ENCODE data around the gene SLC31A1.
"Not testable (repeated sequence)": the region's sequence is repeated elsewhere in the genome, so short reads cannot be mapped to it uniquely, and the experiment has no call there.

The SLC31A1 gene

GRCh38 chr9:113221800-113222481 is 597 bp downstream of the SLC31A1 start:
- DNase-seq, result no peak

DNA sequence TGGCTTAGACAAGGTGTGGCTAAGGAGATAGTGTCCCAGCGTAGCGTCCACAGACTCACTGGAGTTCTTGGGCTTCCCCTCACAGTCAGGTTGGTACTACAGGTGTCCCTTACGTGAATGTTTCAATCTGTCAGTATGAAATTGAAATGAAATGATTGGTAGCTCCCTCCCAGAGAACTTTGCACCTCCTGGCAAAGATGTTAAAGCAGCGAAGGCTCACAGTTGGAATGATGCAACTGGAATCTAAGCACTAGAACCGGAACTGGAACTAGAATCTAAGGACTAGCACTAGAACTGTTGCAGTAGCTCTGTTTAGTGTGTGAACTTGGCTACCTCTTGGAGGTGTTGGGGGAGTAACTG is 1.1 kb downstream of the SLC31A1 start:
- DNase-seq, result no peak

- no peak for DNase-seq
Observed at GRCh38 chr9:113223963-113224362, 2.6 kb downstream of the SLC31A1 start.

DNA sequence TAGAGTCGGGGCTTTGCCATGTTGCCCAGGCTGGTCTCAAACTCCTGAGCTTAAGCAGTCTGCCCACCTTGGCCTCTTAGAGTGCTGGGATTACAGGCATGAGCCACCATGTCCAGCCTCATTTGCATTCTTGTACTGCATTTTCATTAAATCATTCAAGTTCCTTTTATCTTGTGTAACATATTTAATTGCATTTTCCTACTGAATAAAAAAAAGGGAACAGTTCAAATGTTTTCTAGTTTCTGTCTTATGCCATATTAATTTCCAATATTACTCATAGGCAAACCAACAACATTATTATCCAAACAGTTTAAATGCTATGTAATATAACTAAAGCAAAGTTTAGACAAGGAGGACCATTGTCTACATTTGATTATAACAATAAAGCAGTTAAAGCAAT is 6.1 kb downstream of the SLC31A1 start:
- DNase-seq, result no peak

- DNase-seq, result no peak
Observed at GRCh38 chr9:113228130-113228665, 6.9 kb downstream of the SLC31A1 start.

GRCh38 chr9:113231701-113232100 is 10.4 kb downstream of the SLC31A1 start:
- no peak for DNase-seq

DNA sequence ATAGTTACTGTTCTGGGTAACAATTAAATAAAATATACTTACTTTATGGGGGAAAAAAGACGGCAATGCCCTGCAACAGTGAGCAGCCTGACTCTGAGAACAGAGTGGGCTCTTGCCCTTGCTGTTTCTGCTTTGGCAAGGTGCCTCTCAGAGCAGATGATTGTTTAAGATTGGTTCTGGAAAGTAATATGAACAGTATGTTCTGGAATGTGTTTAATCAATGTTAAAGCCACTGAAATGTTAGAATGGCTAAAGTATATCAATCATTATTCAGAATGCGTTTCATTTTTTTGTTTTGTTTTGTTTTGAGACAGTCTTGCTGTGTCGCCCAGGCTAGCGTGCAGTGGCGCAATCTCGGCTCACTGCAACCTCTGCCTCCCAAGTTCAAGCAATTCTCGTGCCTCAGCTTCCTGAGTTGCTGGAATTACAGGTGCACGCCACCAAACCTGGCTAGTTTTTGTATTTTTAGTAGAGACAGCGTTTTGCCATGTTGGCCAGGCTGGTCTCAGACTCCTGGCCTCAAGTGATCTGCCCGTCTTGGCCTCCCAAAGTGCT is 14.4 kb downstream of the SLC31A1 start:
- DNase-seq, result not testable (repeated sequence)

GRCh38 chr9:113237026-113237425 is 15.7 kb downstream of the SLC31A1 start:
- DNase-seq, result no peak

DNA sequence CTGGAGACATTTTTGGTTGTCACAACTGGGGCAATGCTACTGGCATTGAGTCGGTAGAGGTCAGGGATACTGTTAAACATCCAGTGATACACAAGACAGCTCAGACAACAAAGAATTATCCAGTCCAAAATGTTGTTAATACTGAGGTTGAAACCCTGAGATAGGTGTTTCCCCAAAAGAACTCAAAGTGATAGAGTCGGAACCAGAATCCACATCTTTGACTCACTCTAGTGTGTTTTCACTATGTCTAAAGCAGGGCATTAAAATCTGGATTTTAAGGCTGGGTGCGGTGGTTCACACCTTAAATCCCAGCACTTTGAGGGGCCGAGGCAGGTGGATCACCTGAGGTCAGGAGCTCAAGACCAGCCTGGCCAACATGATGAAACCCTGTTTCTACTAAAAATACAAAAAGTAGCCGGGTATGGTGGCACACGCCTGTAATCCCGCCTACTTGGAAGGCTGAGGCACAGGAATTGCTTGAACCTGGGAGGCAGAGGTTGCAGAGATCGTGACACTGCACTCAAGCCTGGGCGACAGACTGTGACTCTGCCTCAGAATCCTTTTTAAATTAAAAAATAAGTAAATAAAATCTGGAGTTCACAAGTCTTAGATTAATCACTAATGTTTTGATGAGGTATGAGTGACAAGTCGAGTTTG is 17.0 kb downstream of the SLC31A1 start:
- no peak for DNase-seq

DNA sequence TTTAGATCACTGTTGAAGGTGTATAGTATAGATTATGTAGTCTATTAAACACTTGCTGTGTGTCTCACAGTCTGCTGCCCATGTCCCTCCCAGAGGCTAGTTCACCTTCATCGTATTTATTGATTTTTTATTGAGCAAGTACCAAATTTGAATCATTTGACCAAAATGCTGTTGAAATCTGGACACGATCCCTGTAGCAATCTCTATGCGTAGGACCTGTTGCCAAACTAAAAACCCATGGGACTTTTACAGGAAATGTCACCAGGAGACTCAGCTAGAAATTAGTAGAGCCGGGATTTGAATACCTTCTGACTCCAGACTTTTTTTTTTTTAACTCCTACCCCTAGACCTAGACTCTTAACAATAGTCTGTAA is 17.5 kb downstream of the SLC31A1 start:
- no peak for DNase-seq

DNA sequence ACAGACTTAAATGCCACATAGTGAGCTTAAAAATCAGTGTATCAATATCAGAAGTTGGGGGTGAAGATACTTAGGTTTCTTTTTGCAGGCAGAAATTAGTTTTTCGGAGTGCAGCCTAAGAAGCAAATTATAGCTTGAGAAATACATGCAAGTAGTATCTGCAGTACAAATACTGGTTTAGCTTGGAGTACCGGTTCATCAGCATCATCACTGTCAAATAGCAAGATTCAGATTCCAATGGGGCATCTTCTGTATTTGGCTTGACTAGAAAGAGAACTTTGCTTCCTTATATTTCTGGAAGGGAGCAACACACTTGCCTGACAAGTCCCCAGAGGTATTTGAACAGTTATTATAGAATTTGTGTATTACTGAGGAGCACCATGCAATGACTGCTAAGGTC is 19.8 kb downstream of the SLC31A1 start:
- no peak for DNase-seq

DNA sequence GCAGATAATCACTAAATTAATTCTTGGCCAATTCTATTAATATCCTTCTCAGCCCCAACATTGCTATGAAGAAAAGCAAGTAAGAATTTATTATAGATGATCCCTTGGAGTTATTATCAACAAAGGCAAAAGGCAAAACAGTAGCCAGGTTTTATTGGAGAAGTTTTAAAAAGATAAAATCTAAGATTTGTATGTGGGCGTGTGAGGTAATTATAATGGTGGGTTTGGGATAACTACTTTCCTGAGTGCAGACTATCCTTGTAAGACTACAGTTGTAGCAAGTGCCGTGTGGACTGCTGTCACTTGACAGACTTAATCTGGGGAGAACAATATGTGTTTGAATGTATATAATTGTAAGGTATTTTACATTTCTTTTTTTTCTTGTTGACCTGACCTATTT is 23.2 kb downstream of the SLC31A1 start:
- no peak for DNase-seq

- no peak for DNase-seq
Observed at GRCh38 chr9:113245894-113246293, 24.6 kb downstream of the SLC31A1 start.

- DNase-seq, result no peak
Observed at GRCh38 chr9:113246928-113247327, 25.6 kb downstream of the SLC31A1 start.

GRCh38 chr9:113247640-113248039 is 26.3 kb downstream of the SLC31A1 start:
- DNase-seq, result no peak

GRCh38 chr9:113249661-113250060 is 28.3 kb downstream of the SLC31A1 start:
- DNase-seq, result not testable (repeated sequence)

DNA sequence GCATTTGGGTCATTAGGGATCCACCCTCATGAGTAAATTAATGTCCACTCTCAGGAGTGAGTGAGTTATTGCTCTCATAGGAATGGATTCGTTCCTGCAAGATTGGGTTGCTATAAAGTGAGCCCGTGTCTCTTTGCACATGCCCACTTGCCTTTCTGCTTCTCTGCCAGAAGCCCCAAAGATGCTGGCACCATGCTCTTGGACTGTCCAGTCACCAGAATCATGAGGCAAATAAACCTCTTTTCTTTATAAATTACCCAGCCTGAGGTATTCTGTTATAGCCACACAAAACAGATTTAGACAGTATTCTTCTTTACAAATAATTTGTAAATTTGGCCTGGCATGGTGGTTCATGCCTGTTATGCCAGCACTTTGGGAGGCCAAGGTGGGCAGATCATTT is 29.5 kb downstream of the SLC31A1 start:
- no peak for DNase-seq

DNA sequence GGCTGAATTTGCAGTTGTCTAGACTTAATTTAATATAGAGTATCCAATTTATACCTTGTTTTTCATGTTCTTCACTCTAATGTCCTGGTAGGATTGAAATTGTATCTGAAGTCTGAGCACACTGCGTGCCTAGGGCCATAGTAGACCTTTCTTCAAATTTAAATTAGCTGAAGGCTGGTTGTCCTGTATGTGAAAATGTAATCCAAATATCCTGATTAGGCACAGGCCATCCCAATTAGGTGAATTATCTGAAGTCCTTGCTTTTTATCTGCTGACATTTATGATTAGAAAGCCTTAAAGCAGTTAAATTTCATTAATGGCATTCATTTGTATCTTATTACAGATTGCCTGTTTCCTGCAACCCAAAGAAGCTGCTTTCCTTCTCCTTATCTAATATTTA is 33.6 kb downstream of the SLC31A1 start:
- no peak for DNase-seq

DNA sequence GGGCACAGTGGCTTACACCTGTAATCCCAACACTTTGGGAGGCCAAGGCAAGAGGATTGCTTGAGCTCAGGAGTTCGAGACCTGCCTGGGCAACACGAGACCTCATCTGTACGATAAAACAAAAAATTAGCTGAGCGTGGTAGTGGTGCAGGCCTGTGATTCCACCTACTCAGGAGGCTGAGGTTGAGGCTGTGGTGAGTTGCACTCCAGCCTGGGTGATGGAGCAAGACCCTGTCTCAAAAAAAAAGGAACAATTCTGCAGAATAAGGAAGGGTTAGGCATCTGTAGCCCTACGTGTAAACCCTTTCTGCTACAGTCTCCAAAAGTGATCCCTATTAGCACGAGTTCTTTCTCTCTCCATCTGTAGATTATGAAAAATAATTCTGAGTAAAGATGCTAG is 34.1 kb downstream of the SLC31A1 start:
- no peak for DNase-seq

DNA sequence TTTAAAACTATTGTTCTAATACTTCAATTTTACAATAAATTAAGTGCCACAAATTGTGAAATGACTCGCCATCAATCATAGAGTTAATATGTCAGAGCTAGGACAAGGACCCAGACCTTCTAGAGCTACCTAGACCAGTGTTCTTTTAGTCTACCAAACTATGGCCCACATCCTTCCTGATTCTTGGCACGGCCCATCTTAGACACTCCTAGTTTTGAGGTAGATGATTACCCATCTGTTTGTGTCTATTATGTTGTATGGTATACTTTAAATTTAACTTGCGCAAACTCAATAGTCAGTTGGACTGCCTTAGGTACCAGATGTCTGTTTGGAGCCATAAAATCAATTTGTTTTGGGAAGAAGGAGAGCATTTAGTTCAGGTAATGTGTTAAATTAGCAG is 36.5 kb downstream of the SLC31A1 start:
- DNase-seq, result no peak

DNA sequence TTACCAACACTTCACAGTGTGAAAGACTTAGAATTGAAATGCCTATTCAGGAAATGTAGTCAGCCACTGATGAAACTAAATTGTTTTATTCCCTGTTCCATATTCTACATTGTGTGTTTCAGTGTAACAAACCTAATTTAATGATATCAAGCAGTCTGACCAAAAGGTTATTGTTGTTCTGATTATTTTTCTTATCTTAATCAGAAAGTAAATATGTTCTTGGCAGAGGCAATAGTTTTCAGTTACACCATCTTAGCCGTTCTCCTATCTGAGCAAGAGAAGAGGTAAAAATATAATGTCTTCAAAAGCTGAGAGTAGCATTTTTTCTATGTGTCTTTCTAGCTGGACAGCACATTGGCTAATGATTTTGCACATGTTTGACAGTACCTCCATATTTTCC is 36.9 kb downstream of the SLC31A1 start:
- DNase-seq, result no peak

GRCh38 chr9:113261917-113262671 is 40.8 kb downstream of the SLC31A1 start:
- no peak for DNase-seq

DNA sequence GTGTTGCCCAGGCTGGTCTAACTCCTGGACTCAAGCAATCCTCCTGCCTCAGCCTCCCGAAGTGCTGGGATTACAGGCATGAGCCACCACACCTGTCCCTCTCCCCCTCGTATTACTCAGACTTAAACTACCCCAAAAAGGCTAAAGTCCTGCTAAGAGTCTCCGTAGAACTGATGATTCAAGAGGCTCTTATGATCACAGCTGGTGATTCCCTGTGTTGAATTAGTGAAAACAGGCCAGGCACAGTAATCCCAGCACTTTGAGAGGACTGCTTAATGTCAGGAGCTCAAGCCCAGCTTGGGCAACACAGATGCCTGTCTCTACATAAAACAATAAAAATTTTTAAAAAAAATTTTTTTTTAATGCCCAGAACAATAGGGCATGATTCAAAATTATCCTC is 44.8 kb downstream of the SLC31A1 start:
- no peak for DNase-seq

Data from NCI-H2171 treated with DMSO at 0.1 percent for 48 hours (cell line).